HepG2 (cell line): ENCODE results near the gene CEMP1. TPM values are rescaled to one million over a fixed set of nuclear protein-coding genes. Genes with fewer than 3 reads are reported as not detected.
A peak's percentile ranks its signal among the peaks of the same experiment; 100 is the strongest.

Experiments
- ARID4A ChIP-seq: sonication (generic); formaldehyde crosslinking; IDR thresholded peaks from 2 replicates; pipeline ENCODE4 v1.5.0; 2020; ENCODE audit warnings: mild to moderate bottlenecking, missing genetic modification reagents, borderline replicate concordance
- CBX1 ChIP-seq: IDR thresholded peaks from one replicate; pipeline ENCODE4 v1.6.1; 2016; ENCODE audit warnings: antibody characterized with exemption, low read depth
- FOXA1 ChIP-seq, 2 experiments: fragments of 450-650 bp in 1 of 2; sonication (generic) in 1 of 2; formaldehyde crosslinking in 1 of 2; IDR thresholded peaks; 2 replicates each; pipeline versions ENCODE4 v1.4.0 to v1.6.1; 2016 to 2020; ENCODE audit warnings: missing genetic modification reagents in 1 of 2
- FOXA3 ChIP-seq: IDR thresholded peaks from 2 replicates; pipeline ENCODE4 v1.6.1; 2016; ENCODE audit warnings: missing genetic modification reagents, missing compliant biosample characterization
- FOXM1 ChIP-seq: sonication (generic); formaldehyde crosslinking; IDR thresholded peaks from 2 replicates; pipeline ENCODE4 v1.5.0; 2020; ENCODE audit warnings: missing genetic modification reagents
- GABPB1 ChIP-seq: IDR thresholded peaks from 2 replicates; pipeline ENCODE4 v1.6.1; 2016; ENCODE audit warnings: mild to moderate bottlenecking, missing genetic modification reagents, moderate library complexity, missing compliant biosample characterization
- HCFC1 ChIP-seq: fragments of 150-350 bp; IDR thresholded peaks from 2 replicates; pipeline ENCODE4 v1.6.1; 2014; ENCODE audit warnings: low read depth, low read length
- KDM2A ChIP-seq: sonication (generic); formaldehyde crosslinking; IDR thresholded peaks from 2 replicates; pipeline ENCODE4 v1.4.0; 2020; ENCODE audit warnings: low read depth, missing genetic modification reagents, borderline replicate concordance
- MAZ ChIP-seq, 2 experiments: sonication (generic) in 1 of 2; formaldehyde crosslinking in 1 of 2; IDR thresholded peaks; 2 replicates each; pipeline versions ENCODE4 v1.5.0 to v1.6.1; 2012 to 2020; ENCODE audit warnings: low read depth in 2 of 2, mild to moderate bottlenecking in 2 of 2, borderline replicate concordance in 1 of 2, improper control_type of control experiment in 1 of 2, low read length in 1 of 2, missing genetic modification reagents in 1 of 2, moderate library complexity in 1 of 2
- MXI1 ChIP-seq: IDR thresholded peaks from 3 replicates; pipeline ENCODE4 v1.6.1; 2012; ENCODE audit warnings: low read depth, low read length, inconsistent platforms, borderline replicate concordance
- PATZ1 ChIP-seq: sonication (generic); formaldehyde crosslinking; IDR thresholded peaks from 2 replicates; pipeline ENCODE4 v1.4.0; 2020; ENCODE audit warnings: missing genetic modification reagents
- POLR2G ChIP-seq: fragments of 200-400 bp; formaldehyde crosslinking; IDR thresholded peaks from 2 replicates; pipeline ENCODE4 v1.6.1; 2018; ENCODE audit warnings: mild to moderate bottlenecking, low read depth, low read length, moderate library complexity
- PRMT3 ChIP-seq: sonication (generic); formaldehyde crosslinking; IDR thresholded peaks from 2 replicates; pipeline ENCODE4 v1.8.1; 2022; ENCODE audit warnings: low read depth, mild to moderate bottlenecking, moderate library complexity, missing genetic modification reagents, borderline replicate concordance
- RBM22 ChIP-seq: fragments of 200-400 bp; formaldehyde crosslinking; optimal IDR thresholded peaks from 2 replicates; pipeline ENCODE3; 2017; ENCODE audit warnings: mild to moderate bottlenecking, low read length, moderate library complexity
- SRSF4 ChIP-seq: fragments of 200-400 bp; formaldehyde crosslinking; IDR thresholded peaks from one replicate; pipeline ENCODE4 v1.6.1; 2018; ENCODE audit warnings: mild to moderate bottlenecking, low read depth, low read length, moderate library complexity; ENCODE audit not compliant: poor library complexity, severe bottlenecking
- STAG1 ChIP-seq: sonication (generic); formaldehyde crosslinking; IDR thresholded peaks from 2 replicates; pipeline ENCODE4 v1.4.0; 2020; ENCODE audit warnings: missing genetic modification reagents
- UBTF ChIP-seq: sonication (generic); formaldehyde crosslinking; IDR thresholded peaks from 2 replicates; pipeline ENCODE4 v1.4.0; 2020; ENCODE audit warnings: mild to moderate bottlenecking, missing genetic modification reagents
- WIZ ChIP-seq: sonication (generic); formaldehyde crosslinking; IDR thresholded peaks from 2 replicates; pipeline ENCODE4 v1.5.1; 2020; ENCODE audit warnings: mild to moderate bottlenecking, missing genetic modification reagents
- ZBTB21 ChIP-seq: sonication (generic); formaldehyde crosslinking; IDR thresholded peaks from 2 replicates; pipeline ENCODE4 v1.4.0; 2020; ENCODE audit warnings: missing genetic modification reagents
- ZNF75D ChIP-seq: sonication (generic); formaldehyde crosslinking; IDR thresholded peaks from 2 replicates; pipeline ENCODE4 v1.8.1; 2023; ENCODE audit warnings: missing genetic modification reagents, mild to moderate bottlenecking, borderline replicate concordance
- polyA plus RNA-seq, 8 experiments: library from polyadenylated mRNA; depleted of rRNA in 3 of 8; stranded (reverse) in 7 of 8; unstranded in 1 of 8; fragments of >200 nt; fragmentation: Illumina TruSeq in 4 of 8; extraction: Trizol in 4 of 8; gene quantifications; 2 replicates each; pipeline versions ENCODE4 v1.2.1 to v1.2.3, GENCODE V29; 2011 to 2016; ENCODE audit warnings: low read depth in 4 of 8, missing spikeins in 1 of 8, mixed read lengths in 1 of 8; ENCODE audit not compliant: insufficient read depth in 1 of 8
- total RNA-seq, 5 experiments: library from RNA; depleted of rRNA; stranded (reverse); fragments of >200 nt; fragmentation: Illumina TruSeq; extraction: Trizol; gene quantifications; 2 replicates each; pipeline ENCODE4 v1.2.3, GENCODE V29; 2016; ENCODE audit warnings: low read depth in 1 of 5

Gene CEMP1
- total and polyA plus RNA-seq, 2 of the 13 experiments (the other 11 are each of a cell fraction or from before 2014, with no cell fraction given) = not detected

GRCh38 chr16:2520097-2520783 lies 11.0 kb downstream of the CEMP1 start, which contains the start of gene AMDHD2 (continued):
- peak; percentile 99 for TF ChIP-seq KDM2A (CRISPR knock-in tag)
- TF ChIP-seq STAG1 (CRISPR knock-in tag) = 0 out of 2 replicates have a peak, but pooled peaks have one; percentile 3
- peak; percentile 82 for TF ChIP-seq ARID4A (CRISPR knock-in tag)
- peak; percentile 71; the same call in 2 of the 3 replicates for TF ChIP-seq MXI1
- no peak for TF ChIP-seq SRSF4
- peak; percentile 9; the same call in 1 of the 2 replicates for TF ChIP-seq UBTF (CRISPR knock-in tag)
- peak; percentile 45; the same call in 1 of the 2 replicates for TF ChIP-seq PATZ1
- TF ChIP-seq HCFC1 = peak; percentile 33; the same call in 1 of the 2 replicates
- no peak for TF ChIP-seq WIZ (CRISPR knock-in tag)
- TF ChIP-seq MAZ (IDR thresholded peaks at IDR 0.05; ENCODE audit: borderline replicate concordance, low read depth, low read length) = 0 out of 2 replicates have a peak, but pooled peaks have one; percentile 14
- no peak; the same call in 1 of the 2 replicates for TF ChIP-seq MAZ (CRISPR knock-in tag; IDR thresholded peaks at IDR 0.05; ENCODE audit: low read depth)
- no peak for TF ChIP-seq FOXA1 (IDR thresholded peaks at IDR 0.05)
- peak; percentile 26; the same call in 1 of the 2 replicates for TF ChIP-seq FOXA1 (CRISPR knock-in tag; IDR thresholded peaks at IDR 0.05)
- TF ChIP-seq FOXA3 (CRISPR knock-in tag) = no peak
- no peak for TF ChIP-seq FOXM1 (CRISPR knock-in tag)
- peak; percentile 83 for TF ChIP-seq POLR2G
- peak; percentile 68 for TF ChIP-seq GABPB1 (CRISPR knock-in tag)
- no peak for TF ChIP-seq ZNF75D (CRISPR knock-in tag)
- no peak for TF ChIP-seq PRMT3
- peak; percentile 87 for TF ChIP-seq CBX1
- no peak for TF ChIP-seq ZBTB21 (CRISPR knock-in tag)
- peak; percentile 91 for TF ChIP-seq RBM22
